WTC11 (cell line): ENCODE data around the gene NUDCD3. TPM values are rescaled to one million over a fixed set of nuclear protein-coding genes. Genes with fewer than 3 reads are reported as not detected.

Experiments
- ATAC-seq: fragments of 200-7000 bp; cut with Tn5 transposase; 2 replicates; pipeline ENCODE4 v1.10.0; 2021; ENCODE audit warnings: mild to moderate bottlenecking, moderate library complexity
- CTCF ChIA-PET: fragments of 300-600 bp; sonication (Branson Sonifier 250); formaldehyde crosslinking; loops from one replicate; lab custom pipeline; 2021; ENCODE audit warnings: antibody characterized with exemption; lab: Charles Lee
- POLR2A ChIA-PET: fragments of 350-600 bp; sonication (Branson Sonifier 250); formaldehyde crosslinking; loops from one replicate; lab custom pipeline; 2021; ENCODE audit warnings: antibody characterized with exemption; lab: Charles Lee
- DNase-seq: peaks from one replicate; pipeline ENCODE4 v3.0.0; 2021; ENCODE audit warnings: low spot score
- H3K27ac Mint-ChIP-seq: 2 replicates; pipeline ENCODE4 v1.8.0; 2021; ENCODE audit warnings: mixed read lengths
- H3K27me3 Mint-ChIP-seq: 2 replicates; pipeline ENCODE4 v1.8.0; 2021; ENCODE audit warnings: low read depth, mild to moderate bottlenecking, moderate library complexity, mixed read lengths
- H3K36me3 Mint-ChIP-seq: 2 replicates; pipeline ENCODE4 v1.8.0; 2021; ENCODE audit warnings: mixed read lengths
- H3K4me1 Mint-ChIP-seq: 2 replicates; pipeline ENCODE4 v1.8.0; 2022; ENCODE audit warnings: mixed read lengths
- H3K4me3 Mint-ChIP-seq: 2 replicates; pipeline ENCODE4 v1.8.0; 2021; ENCODE audit warnings: mild to moderate bottlenecking, moderate library complexity, mixed read lengths
- H3K9me3 Mint-ChIP-seq: 2 replicates; pipeline ENCODE4 v1.8.0; 2021; ENCODE audit warnings: mixed read lengths
- AR ChIP-seq: fragments of 250-450 bp; sonication (Bioruptor Pico); IDR thresholded peaks from 2 replicates; pipeline ENCODE4 v1.9.0; 2021; ENCODE audit warnings: mild to moderate bottlenecking
- CTCF ChIP-seq: fragments of 200-600 bp; IDR thresholded peaks from 2 replicates; pipeline ENCODE4 v1.8.0; 2022; ENCODE audit warnings: antibody characterized with exemption
- ETV6 ChIP-seq: sonication (generic); formaldehyde crosslinking; IDR thresholded peaks from 2 replicates; pipeline ENCODE4 v1.8.1; 2022; ENCODE audit warnings: mild to moderate bottlenecking, missing genetic modification reagents
- FOXP4 ChIP-seq: sonication (generic); formaldehyde crosslinking; IDR thresholded peaks from 2 replicates; pipeline ENCODE4 v1.8.0; 2022; ENCODE audit warnings: mild to moderate bottlenecking, missing genetic modification reagents
- HMGXB4 ChIP-seq: sonication (generic); formaldehyde crosslinking; IDR thresholded peaks from 2 replicates; pipeline ENCODE4 v1.8.1; 2023; ENCODE audit warnings: mild to moderate bottlenecking, moderate library complexity, missing genetic modification reagents
- NFYB ChIP-seq: sonication (generic); formaldehyde crosslinking; conservative IDR thresholded peaks from 2 replicates; pipeline ENCODE4 v1.8.0; 2022; ENCODE audit warnings: low read depth, missing genetic modification reagents
- RELA ChIP-seq: sonication (generic); formaldehyde crosslinking; IDR thresholded peaks from 2 replicates; pipeline ENCODE4 v1.8.1; 2022; ENCODE audit warnings: missing genetic modification reagents, mild to moderate bottlenecking, borderline replicate concordance
- SOX15 ChIP-seq: fragments of 250-450 bp; sonication (Bioruptor Pico); IDR thresholded peaks from 2 replicates; pipeline ENCODE4 v1.9.0; 2021; ENCODE audit warnings: mild to moderate bottlenecking
- TEAD1 ChIP-seq: sonication (generic); formaldehyde crosslinking; IDR thresholded peaks from 2 replicates; pipeline ENCODE4 v1.8.0; 2022; ENCODE audit warnings: mild to moderate bottlenecking, missing genetic modification reagents
- ZMAT4 ChIP-seq: fragments of 250-450 bp; sonication (Bioruptor Pico); IDR thresholded peaks from 2 replicates; pipeline ENCODE4 v1.9.0; 2021; ENCODE audit warnings: mild to moderate bottlenecking
- ZNF121 ChIP-seq: sonication (generic); formaldehyde crosslinking; IDR thresholded peaks from 2 replicates; pipeline ENCODE4 v1.8.0; 2023; ENCODE audit warnings: missing genetic modification reagents
- ZNF138 ChIP-seq: sonication (generic); formaldehyde crosslinking; conservative IDR thresholded peaks from 2 replicates; pipeline ENCODE4 v1.8.1; 2022; ENCODE audit warnings: mild to moderate bottlenecking, moderate library complexity, missing genetic modification reagents
- ZNF317 ChIP-seq: sonication (generic); formaldehyde crosslinking; IDR thresholded peaks from 2 replicates; pipeline ENCODE4 v1.8.1; 2023; ENCODE audit warnings: low read depth, mild to moderate bottlenecking, moderate library complexity, missing genetic modification reagents, borderline replicate concordance
- ZNF425 ChIP-seq: fragments of 250-450 bp; sonication (Bioruptor Pico); conservative IDR thresholded peaks from 2 replicates; pipeline ENCODE4 v1.9.0; 2021; ENCODE audit warnings: mild to moderate bottlenecking
- total RNA-seq: library from RNA; stranded (reverse); gene quantifications from 3 replicates; pipeline ENCODE4 v1.2.3, GENCODE V29; 2021

NUDCD3 gene
- total RNA-seq, 1 experiment from 2014 or later, result 71.8 TPM

GRCh38 chr7:44387389-44387788, 103.1 kb downstream of the NUDCD3 start:
- no peak for DNase-seq
- Mint-ChIP-seq H3K4me1 (no peaks in the 10 kb centered on the region), H3K27me3 (no peaks in the 10 kb centered on the region), H3K4me3 (no peak overlapping the region), H3K27ac (no peak overlapping the region), H3K36me3 (peaks cover 22% of the 10 kb centered on the region), H3K9me3 (no peaks in the 10 kb centered on the region)
- ChIA-PET CTCF (no interaction called here), POLR2A (no interaction called here)
- TF ChIP-seq SOX15 (no peak), ZNF317 (CRISPR knock-in tag) (no peak), FOXP4 (CRISPR knock-in tag) (no peak), ETV6 (no peak), ZNF121 (CRISPR knock-in tag) (no peak), ZNF425 (CRISPR knock-in tag) (no peak), RELA (no peak), ZNF138 (no peak), HMGXB4 (CRISPR knock-in tag) (no peak), ZMAT4 (CRISPR knock-in tag) (no peak), NFYB (CRISPR knock-in tag) (no peak), AR (CRISPR knock-in tag) (no peak), TEAD1 (CRISPR knock-in tag) (no peak), CTCF (no peak)
- no peak for ATAC-seq
